Activated CD4-positive, alpha-beta T cell treated with anti-CD3 and anti-CD28 coated beads for 24 hours (primary cell): ENCODE data around the gene EIF4E3.
A peak's percentile ranks its signal among the peaks of the same experiment; 100 is the strongest.

Source experiments
- DNase-seq, 2 donors: peaks; one replicate each; pipeline ENCODE4 v3.0.0-alpha.2; 2020; ENCODE audit warnings: low read depth in 2 of 2

The EIF4E3 gene

DNA sequence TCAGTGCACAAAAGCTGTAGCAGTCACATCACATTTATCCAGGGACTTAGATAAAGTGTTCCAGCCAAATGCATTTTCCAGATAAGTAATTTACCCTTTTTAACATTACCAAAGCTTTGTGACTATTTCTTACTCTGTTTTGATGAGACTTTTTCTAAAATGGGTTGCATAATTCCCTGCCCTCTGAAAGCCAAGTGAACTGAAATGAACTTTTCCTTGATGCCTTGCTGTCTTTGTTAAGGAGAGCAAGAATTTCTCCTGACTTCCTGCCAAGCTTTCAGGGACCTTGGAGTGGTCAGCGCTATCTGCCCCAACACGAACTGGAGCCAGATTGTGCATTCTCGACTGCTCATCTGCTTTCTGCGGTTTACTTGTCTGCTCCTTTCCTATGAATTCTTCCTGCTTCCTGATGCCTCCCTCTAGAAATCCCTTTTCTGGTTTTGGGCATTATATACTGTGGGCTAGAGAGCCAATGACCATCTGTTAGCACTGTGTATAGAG is 34.8 kb downstream of the EIF4E3 start:
- DNase-seq = no peak

DNA sequence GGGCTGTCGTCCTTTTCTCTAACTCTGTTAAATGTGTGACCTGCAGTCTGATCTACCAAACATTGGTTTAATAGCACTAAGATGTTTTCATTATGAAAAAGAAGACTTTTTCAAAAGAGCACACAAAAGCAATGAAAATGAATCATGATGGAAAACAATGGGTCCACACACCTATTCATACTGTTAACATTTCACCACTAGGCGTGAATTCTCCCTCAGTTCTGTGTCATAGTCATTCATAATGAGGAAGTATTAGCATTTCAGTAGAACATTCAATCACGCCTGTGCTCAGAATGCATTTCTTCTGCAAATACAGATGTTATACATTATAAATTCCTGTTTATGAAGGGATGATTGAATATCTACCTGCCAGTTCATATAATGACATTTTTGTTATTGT is 35.9 kb downstream of the EIF4E3 start:
- no peak for DNase-seq

DNA sequence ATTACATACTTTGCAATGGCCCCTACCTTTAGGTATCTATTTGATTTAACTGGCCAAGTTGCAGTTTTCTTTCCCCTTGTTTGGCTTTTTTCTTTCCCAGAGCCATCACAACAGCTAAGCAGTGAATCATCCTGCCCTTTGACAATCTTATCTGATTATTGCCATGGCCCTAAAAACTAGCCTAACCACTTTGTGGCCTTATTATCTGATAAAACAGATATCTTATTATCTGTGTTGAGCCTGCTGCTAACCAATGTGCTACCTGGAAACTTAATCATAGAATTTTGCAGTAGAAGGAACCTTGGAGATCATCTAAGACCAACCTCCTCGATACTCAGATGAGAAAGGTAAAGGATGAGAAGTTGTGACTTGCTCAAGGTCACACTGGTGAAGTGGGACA is 37.1 kb downstream of the EIF4E3 start:
- DNase-seq = no peak

DNA sequence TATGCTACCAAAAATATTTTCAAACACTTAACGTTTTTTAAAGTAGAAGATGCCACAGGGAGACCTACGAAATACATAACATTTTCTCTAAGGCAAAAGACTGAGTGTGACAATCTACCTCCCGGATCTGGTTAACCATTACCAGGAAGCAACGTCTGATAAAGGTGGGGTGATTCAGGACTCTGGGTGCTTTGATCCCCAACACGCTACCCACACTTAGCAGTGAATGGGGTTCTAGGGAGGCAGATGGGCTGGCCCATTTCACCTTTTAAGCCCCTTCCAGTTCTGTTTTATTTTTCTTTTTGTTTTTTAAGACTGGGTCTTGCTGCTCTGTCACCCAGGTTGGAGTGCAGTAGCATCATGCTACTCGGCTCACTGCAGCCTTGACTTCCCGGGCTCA is 39.5 kb downstream of the EIF4E3 start:
- no peak for DNase-seq

DNA sequence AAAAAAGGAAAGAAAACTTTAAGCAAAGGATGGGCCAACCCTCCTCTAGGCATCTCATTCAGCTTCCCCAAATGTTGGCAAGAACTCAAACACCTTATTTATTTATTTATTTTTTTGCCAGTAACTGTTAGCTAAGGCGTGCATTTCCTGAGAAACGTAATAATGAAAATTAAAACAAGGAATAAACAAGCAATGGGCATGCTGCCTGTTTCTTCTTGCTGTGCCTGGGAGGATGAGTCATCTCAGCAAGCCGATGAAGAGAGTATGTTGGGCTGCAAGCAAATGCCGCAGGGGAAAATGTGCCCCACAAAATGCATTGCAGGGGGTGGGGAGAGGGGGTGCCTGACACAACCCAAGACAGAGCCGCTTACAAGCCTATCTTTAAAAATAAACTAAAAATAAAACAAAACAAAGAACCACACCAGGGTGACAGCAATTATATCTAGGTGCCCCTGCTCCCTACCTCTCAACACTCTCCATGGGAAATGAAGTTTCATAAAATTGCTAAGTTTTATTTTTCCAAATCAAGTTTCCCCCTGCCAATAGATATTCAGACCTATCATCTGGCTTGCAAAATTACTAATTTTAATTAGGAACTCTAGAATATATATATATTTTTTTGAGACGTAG is 40.3 kb downstream of the EIF4E3 start:
- no peak for DNase-seq

DNA sequence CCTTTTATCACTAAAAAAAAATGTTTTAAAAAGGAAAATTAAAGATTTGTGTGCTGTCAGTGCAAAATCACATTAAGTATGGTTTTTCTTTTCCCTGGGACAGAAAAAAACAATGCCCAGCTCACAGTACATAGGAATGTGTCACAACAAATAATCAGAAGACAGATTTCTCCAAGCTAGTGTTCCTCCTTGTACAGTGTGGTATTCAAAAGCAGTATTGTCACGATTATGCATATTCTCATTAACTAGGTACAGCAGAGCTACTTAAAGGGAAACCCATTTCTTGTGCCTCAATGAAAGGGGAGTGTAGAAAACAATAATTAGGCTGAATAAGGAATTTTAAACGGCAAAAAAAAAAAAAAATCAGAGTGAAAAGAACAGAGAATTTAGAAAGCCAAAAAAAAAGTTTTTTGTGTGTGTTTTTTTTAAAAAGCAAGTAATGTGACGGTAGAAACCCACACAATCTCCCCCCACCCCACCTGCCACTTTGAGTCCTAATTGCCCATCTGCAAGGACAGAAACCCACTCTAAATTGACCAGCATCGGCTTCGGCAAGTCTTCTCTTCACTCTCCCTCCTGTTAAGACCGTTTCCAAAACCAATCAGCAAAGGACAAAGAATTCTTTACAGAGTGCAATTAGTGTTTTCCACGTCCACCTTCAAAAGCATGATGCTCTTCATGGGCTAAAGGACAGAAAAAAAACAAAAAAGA is 41.0 kb downstream of the EIF4E3 start:
- DNase-seq = no peak

DNA sequence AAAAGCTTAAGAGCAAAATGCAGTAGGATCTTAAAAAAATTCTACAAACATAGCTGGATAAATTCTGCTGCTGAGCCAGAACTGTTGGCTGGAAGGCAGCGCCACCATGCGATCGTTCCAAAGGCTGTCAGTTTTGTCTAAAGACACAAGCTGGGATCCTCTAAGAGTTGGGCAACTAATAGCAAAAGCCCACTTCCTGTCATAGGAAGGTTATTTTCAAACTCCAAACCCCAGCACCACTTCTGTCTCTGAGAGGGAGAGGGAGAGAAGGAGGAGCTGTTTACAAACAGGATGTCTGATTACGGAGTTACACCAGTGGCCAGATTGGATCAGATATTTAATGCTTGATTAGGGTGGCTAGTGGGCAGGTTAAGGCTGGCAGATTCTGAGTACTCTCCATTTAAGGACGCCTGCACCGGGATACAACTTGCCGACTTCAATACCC is 44.0 kb downstream of the EIF4E3 start:
- DNase-seq = peak in 1 of 2 donors; percentile 26

DNA sequence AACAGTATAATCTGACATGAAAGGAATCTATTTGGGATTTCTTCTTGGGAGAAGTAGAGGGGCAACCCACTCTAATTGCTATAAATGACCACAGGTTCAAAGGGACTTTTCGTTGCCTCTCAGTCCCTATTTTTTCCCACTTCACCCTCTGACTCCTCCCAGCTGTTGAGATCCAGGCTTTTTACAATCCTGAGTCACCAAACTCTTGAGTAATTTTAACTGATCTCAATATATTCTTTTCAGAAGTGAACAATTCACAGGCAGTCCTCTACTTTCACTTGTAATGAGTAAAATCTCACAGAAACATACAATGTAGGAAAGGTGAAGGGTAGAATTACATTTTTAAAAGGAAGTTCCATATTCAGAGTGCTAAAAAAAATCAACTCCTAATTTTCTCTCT is 44.6 kb downstream of the EIF4E3 start:
- DNase-seq = no peak

DNA sequence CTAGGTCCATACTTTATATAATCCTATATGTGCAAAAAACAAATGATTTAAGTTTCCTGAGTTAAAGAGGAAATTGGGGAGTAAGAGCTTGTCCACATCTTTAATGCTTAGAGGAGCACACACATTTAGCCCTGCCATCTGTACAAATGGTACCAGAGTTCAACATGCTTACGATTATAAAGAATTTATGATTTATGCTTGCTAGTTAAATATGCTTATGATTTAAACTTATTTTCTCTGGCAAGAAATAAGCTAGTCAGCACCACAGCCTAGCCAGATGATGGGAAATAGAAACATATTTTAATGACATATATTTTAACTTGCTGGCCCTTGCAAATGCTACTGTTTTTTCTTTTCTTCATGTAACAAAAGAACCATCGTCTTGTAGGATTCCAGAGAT is 48.3 kb downstream of the EIF4E3 start:
- no peak for DNase-seq

DNA sequence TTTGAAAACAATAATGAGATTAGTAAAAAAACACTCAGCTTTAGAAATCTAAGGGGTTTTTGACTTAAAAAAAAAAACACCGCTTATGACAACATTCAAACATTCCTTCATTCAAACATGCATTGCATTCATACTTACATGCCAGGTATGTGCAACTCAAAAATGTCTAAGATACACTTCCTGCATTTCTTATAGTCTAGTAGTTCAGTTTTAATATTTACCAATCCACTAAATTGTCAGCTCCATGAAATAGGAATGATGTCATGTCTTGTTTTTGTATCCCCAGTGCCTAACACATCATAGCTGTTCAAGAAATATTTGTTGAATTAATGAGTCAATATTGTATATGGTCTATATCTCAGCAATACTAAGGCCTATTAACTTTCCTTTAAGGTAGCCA is 51.7 kb downstream of the EIF4E3 start:
- no peak for DNase-seq

DNA sequence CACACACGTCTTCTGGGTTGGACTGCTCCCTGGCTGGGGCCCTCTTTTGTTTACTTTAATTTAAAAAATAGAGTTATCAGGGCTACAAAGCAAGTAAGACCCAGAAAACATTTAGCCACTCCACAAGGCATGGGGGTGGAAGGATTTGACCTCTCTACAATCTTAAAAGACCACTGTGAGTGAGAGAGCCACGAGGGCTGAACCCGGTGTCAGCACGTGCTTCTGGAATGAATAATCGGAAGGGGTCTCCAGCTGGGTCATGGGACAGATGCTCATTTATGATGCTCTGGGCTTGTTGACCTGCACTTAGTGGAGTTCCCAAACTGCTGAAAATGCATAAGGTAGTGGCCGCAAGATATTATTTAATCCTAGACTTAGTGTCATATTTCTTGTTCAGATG is 52.4 kb downstream of the EIF4E3 start:
- DNase-seq = no peak

DNA sequence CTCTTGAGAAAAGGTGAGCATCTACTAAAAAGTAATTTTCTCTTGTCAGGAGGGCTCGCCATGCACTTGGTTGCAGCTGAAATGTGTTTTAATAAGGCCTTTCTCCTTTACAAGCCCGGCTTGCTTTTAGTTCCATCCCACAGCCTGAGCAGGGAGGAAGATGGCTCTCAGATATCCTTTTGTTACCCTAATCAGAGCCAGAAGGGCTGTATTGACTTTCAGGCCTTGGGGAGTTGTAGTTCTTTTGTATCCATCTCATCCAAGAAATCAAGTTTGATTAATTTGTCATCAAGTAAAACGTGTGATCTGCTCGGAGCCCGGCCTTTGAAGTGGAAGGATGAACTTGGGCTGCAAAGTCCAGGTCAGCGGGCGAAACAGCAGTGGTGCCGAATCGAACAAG is 52.9 kb downstream of the EIF4E3 start:
- DNase-seq = no peak

DNA sequence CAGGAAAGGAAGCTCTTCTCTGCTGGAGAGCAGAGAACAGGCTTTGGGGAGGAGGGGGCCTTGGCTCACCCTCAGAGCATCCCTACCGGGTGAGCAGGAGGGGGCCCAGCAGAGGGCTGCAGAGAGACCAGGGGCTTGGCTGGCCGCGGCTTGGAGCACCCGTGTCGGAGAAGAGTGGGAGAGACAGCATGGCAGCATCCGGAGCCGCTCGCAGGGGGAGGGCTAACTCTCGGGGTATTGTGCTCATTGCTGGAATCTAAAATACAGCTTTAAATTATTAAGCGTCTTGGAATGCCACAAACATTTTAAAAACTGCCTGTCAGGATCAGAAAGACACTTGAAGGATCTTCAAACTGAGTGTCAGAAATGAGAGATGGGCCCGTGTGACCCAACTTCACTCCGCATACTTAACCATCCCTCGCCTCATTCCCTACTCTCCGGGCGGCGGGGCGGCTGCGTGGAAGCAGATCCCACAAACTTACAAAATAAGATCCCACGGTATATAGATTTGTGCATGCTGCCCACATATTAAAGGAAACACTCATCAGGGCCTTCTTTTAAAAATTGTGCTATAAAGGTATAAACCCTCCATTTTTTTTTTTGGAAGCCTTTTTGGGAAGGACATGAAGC is 53.9 kb downstream of the EIF4E3 start:
- no peak for DNase-seq

DNA sequence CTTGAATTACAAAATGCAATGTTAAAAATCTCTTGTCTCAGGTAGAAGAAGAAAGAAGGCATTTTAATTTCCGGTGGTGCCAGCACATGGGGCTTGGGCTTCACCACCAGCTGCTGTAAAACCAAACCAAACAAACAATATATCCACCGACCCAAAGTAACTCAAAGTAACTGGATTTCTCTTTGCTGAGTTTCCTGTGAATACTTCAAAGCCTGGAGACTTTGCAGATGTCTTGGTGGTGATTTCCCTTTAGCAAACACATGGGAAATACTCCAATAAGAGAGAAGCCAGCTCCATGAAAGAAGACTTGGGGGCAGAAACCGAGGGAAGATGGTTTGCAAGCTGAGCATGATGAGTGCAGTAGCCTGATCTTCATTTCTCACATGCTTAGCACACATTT is 62.6 kb downstream of the EIF4E3 start:
- no peak for DNase-seq

DNA sequence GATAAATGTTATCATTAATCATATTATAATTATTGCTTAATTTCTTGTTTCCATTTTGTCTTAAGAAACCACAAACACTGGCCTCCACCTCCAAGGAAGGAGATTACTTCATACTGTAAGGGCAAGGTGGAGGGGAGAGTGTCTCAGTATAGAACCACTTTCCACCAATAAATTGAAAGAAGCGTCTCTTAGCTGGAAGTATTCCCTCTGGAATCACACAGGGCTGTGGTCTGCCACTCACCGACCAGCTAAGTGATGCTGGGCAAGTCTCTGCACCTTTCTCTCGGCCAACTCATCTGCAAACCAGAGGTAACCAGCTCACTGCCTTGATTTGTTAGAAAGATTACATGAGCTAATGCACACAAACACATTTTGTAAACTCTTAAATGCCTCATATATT is 63.1 kb downstream of the EIF4E3 start:
- DNase-seq = no peak

DNA sequence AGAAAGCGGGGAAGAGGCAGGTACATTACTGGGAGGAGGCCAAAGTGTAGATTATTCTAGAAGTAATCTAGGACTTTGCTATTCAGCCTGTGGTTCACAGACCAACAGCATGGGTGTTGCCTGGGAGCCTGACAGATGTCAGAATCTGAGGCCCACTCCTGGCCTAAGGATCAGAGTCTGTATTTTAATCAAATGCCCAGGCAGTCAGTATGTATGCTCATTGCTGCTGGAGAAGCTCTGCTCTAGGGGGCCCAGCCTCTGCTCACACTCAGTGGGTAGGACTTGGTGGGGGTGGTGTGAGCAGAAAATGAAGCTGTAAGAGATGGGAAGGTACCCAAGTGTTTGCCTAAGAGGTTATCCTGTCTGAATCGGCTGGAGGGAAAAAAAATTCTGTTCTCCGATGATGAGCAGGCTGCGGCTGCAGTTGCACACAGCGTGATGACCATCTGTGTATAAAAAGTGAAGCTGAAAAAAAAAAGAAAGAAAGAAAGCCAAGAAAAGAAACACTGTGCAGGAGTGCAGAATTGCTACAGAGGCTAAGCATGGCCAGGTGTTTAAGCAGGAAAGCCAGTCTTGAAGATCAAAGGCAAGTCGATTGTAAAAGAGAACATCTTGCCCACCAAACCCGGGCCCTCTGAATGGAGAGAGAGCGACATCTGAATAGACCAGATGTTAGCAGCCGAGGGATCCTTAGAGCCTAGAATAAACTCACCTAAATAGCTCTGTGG is 65.2 kb downstream of the EIF4E3 start:
- DNase-seq = no peak

DNA sequence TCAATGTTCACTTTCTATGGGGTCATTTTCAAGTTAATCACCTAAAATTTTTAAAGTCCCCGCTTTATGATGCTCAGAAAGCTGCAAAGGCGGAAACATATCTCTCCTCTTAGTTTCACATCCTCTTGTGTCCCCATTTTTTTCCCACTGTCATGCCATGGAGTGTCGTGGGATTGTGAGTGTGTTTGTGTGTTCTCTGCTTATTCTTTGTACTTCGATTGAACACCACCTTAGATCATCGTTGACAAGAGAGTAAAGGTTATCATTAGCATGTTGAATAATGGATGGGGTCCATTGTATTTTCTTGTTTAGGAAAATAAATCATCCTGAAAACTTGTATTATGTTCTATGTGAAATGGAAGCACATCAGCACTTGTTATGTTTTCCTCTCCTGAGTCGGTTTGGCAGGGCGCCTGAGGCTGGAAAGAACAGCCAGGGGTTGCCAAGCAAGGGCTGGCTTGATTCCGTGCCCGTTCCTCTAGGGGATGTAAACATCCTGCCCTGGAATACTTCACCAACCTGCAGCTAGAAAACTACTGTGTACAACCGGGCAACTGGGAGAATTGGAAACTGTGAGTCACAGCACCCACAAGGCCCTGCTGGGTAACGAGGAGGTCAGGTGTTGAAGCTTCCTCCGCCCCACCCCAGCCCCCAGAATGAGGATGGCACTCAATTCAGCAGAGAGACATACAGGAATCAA is 67.2 kb downstream of the EIF4E3 start:
- DNase-seq = no peak

DNA sequence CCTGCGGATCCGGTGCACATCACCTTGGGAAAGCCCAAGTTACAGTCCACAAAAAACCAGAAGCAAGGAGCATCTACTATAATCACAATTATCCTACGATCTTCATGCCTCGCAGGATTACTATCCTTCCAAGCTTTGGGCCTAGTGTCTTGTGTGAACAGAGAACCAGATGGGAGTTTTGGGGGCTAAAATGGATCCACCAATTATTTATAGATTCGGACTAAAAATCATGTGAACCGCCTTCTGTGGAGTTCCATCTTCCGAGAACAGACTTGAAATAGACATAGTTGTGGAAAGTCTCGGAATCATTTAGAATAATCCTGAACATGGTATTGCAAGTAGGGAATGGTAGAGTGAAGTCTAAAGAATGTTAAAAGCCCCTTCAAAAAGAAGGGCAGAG is 70.1 kb downstream of the EIF4E3 start:
- no peak for DNase-seq

DNA sequence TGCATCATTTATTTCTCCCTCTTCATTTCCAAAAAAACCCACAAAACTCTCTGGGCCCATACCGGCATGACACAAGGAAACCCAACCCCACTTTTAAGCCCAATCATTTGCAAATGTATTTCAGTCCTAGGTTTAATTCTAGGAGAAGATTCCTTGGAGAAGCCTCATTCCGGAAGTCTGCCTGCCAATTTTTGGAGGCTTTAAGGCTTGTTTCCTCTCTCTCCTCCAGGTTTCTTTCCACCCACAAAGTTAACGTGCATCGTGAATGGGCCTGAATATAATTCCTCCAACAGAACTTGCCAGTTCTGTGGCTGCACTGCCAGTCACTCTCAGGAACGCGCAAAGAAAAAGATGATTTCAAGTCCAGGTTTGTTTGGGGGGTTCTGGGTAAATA is 71.8 kb downstream of the EIF4E3 start:
- no peak for DNase-seq

DNA sequence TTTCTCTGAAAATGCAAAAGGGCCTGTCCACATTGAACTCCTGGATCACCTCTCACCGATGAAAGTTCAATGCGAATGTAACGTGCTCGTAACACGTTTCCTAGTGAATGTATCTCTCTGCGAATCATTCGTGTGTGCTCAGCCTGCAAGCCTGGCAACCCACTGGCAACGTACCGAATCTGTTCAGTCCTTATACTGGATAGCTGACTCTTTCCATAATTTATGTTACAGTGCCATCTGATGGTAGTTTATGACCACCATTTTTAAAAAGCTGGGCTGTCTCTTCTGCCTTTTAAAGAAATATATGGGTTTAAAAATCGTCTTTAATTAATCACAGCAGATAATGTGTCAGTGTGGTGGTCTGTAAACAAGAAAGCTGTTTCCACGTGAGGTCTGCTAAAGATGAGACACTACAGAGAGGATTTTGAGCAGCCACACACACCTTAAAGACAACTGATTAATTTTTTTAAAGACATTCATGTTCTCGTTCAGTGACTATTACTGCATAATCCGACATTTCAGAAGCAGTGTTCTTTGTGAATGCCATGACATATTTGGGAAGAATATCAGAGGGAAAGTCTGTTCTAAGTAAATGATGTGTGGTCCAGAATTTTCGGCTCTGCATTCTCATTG is 72.3 kb downstream of the EIF4E3 start:
- no peak for DNase-seq

DNA sequence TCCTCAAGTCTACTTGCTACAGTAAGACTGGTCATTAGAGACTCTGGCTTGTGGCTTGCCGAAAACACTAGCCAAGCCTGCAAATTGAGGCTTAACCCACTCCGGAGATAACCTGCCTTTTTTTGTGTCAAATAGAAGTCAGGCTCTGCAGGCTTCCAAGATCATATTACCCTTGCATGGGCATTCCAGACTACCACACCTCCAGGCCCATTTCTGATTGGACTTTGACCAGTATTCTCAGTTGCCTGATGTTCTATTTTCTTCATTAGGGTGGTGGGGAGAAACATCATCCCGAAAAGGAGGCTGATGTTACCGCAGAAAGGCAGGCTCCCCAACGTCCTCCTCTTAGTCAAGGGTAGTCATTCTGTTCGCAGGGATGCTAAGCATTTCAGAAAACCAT is 73.6 kb downstream of the EIF4E3 start:
- DNase-seq = no peak
